GM18907 (cell line): Measurements from ENCODE around the gene MRGPRX4.

ENCODE experiments used
- ATAC-seq: cut with Tn5 transposase; IDR thresholded peaks from one replicate; pipeline ENCODE4 v1.9.1; 2021; ENCODE audit warnings: mild to moderate bottlenecking, moderate library complexity; ENCODE audit not compliant: unreplicated experiment

The MRGPRX4 gene

GRCh38 chr11:18204771-18205170, 32.1 kb downstream of the MRGPRX4 start:
- ATAC-seq = no peak

GRCh38 chr11:18209058-18209457, 36.4 kb downstream of the MRGPRX4 start:
- no peak for ATAC-seq

GRCh38 chr11:18221274-18221876, 48.7 kb downstream of the MRGPRX4 start:
- ATAC-seq = no peak

GRCh38 chr11:18222814-18223421, 50.3 kb downstream of the MRGPRX4 start:
- ATAC-seq = no peak
